NCI-H526 treated with DMSO at 0.1 percent for 48 hours (cell line): ENCODE measurements around the gene ZNF57.
"Not testable (repeated sequence)": the region's sequence is repeated elsewhere in the genome, so short reads cannot be mapped to it uniquely, and the experiment has no call there.

Source experiments
- DNase-seq: peaks from one replicate; lab custom pipeline; 2025; lab: John Stamatoyannopoulos, UW

The ZNF57 gene

GRCh38 chr19:2900296-2901252, at the start of gene ZNF57:
TSS of gene ZNF57 (plus strand) at chr19:2900928. CDS start at chr19:2901046, 118 bp downstream.
- DNase-seq: peak; percentile 92

- DNase-seq: no peak
Measured at GRCh38 chr19:2852598-2852997, 48.1 kb upstream of the ZNF57 start.

- no peak for DNase-seq
Measured at GRCh38 chr19:2853015-2853606, 47.6 kb upstream of the ZNF57 start.

- no peak for DNase-seq
Measured at GRCh38 chr19:2854849-2855248, 45.9 kb upstream of the ZNF57 start.

GRCh38 chr19:2856457-2857050, 44.2 kb upstream of the ZNF57 start:
- DNase-seq: no peak

GRCh38 chr19:2858864-2859263, 41.9 kb upstream of the ZNF57 start:
- DNase-seq: no peak

- DNase-seq: no peak
Measured at GRCh38 chr19:2863816-2864215, 36.9 kb upstream of the ZNF57 start.

- DNase-seq: peak; percentile 26
Measured at GRCh38 chr19:2865334-2866100, 35.2 kb upstream of the ZNF57 start.

- DNase-seq: no peak
Measured at GRCh38 chr19:2866495-2867024, 34.2 kb upstream of the ZNF57 start.

- DNase-seq: peak; percentile 55
Measured at GRCh38 chr19:2867025-2867991, 33.4 kb upstream of the ZNF57 start, which contains the start of gene ZNF556. TSS of gene ZNF556 (plus strand) at chr19:2867335. CDS start at chr19:2867422, 87 bp downstream.

GRCh38 chr19:2869618-2870017, 31.1 kb upstream of the ZNF57 start:
- no peak for DNase-seq

GRCh38 chr19:2872175-2872574, 28.6 kb upstream of the ZNF57 start:
- not testable (repeated sequence) for DNase-seq

GRCh38 chr19:2877398-2878331, 23.1 kb upstream of the ZNF57 start:
- no peak for DNase-seq

GRCh38 chr19:2883686-2884439, 16.9 kb upstream of the ZNF57 start:
- no peak for DNase-seq

- no peak for DNase-seq
Measured at GRCh38 chr19:2885736-2886135, 15.0 kb upstream of the ZNF57 start.

- DNase-seq: peak; percentile 59
Measured at GRCh38 chr19:2887391-2887914, 13.3 kb upstream of the ZNF57 start.

- peak; percentile 73 for DNase-seq
Measured at GRCh38 chr19:2888731-2889224, 11.9 kb upstream of the ZNF57 start.

- DNase-seq: not testable (repeated sequence)
Measured at GRCh38 chr19:2890531-2890930, 10.2 kb upstream of the ZNF57 start.
